ENCODE measurements around the gene TMEM11.
A peak's percentile ranks its signal among the peaks of the same experiment; 100 is the strongest.
"Not testable (repeated sequence)": the region's sequence is repeated elsewhere in the genome, so short reads cannot be mapped to it uniquely, and the experiment has no call there.

Gene TMEM11

GRCh38 chr17:21232033-21232749 is 18.2 kb upstream of the TMEM11 start:
- DNase-seq (ENCODE audit: insufficient read length, low spot score) = no peak
- TF ChIP-seq POLR2A (IDR thresholded peaks at IDR 0.05; ENCODE audit: low read depth, low read length) = no peak
- FAIRE-seq = no peak

DNA sequence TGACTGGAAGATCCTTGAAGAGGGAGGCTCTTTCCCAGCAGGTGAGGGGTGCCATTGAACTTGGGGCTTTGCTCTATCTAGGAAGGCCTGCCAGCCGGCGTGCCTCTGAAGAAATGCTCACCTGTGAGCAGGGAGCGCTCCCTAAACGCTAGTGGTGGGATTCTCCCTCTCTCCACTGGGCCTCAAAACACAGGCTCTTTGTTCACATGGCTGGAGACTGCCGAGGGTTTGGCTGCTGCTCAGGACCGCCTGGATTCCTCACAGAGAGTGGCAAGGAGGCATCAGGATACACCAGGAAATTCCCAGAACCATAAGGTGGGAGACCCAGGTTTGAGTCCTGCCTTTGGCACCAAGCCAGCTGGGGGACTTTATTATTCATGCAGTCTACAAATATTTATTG is 17.6 kb upstream of the TMEM11 start:
- TF ChIP-seq POLR2A (IDR thresholded peaks at IDR 0.05; ENCODE audit: low read depth, low read length) = no peak
- FAIRE-seq (no peak), DNase-seq (ENCODE audit: insufficient read length, low spot score) (no peak)

- no peak for TF ChIP-seq POLR2A (IDR thresholded peaks at IDR 0.05; ENCODE audit: low read depth, low read length)
- DNase-seq (ENCODE audit: insufficient read length, low spot score) (no peak), FAIRE-seq (no peak)
Measured at GRCh38 chr17:21228845-21229244, 14.9 kb upstream of the TMEM11 start.

DNA sequence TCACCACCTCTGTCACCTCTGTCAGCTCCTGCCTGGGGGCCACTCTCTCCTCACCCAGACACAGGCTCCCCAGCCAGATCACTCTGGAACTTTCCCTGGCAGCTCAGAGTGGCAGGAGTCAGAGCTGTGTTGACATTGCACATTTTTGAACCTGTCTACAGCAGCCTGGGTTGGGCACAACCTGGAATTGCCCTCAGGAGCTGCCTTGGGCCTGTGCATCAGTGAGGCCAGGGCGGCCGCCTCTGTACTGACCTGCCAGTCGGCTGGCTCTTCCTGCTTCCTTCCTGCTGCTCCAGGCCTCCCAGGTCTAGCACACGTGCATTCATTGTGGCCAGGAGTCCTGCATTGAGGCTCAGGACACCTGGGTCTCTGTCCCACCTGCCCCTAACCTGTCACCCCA is 14.2 kb upstream of the TMEM11 start:
- DNase-seq (ENCODE audit: insufficient read length, low spot score) (no peak), FAIRE-seq (no peak)
- no peak for TF ChIP-seq POLR2A (IDR thresholded peaks at IDR 0.05; ENCODE audit: low read depth, low read length)

GRCh38 chr17:21227277-21227676 is 13.3 kb upstream of the TMEM11 start:
- not testable (repeated sequence) for FAIRE-seq

DNA sequence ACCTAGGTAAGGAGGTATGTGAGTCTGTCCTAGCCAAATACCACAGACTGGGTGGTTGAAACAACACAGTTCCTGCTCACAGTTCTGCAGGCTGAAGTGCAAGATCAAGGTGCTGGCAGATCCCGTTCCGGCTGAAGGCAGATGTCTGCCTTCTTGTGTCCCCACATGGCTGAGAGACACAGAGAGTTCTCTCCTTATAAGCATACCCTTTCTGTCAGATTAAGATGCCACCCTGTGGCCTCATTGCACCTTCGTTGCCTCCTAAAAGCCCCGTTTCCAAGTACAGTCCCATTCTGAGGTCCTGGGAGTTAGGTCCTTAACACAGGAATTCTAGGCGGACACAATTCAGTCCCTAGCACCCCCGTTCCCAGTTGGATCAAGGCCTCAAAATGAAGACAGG is 9.1 kb upstream of the TMEM11 start:
- FAIRE-seq (no peak), DNase-seq (ENCODE audit: insufficient read length, low spot score) (no peak)
- no peak for TF ChIP-seq POLR2A (IDR thresholded peaks at IDR 0.05; ENCODE audit: low read depth, low read length)

More at GRCh38 chr17:21227277-21227676, 13.3 kb upstream of the TMEM11 start:
- DNase-seq (ENCODE audit: insufficient read length, low spot score) = not testable (repeated sequence)

- TF ChIP-seq POLR2A (IDR thresholded peaks at IDR 0.05; ENCODE audit: low read depth, low read length) = no peak
- DNase-seq (ENCODE audit: insufficient read length, low spot score) = no peak
Measured at GRCh38 chr17:21218831-21219380, 4.9 kb upstream of the TMEM11 start.

GRCh38 chr17:21218101-21218500 is 4.1 kb upstream of the TMEM11 start:
- DNase-seq (ENCODE audit: insufficient read length, low spot score) = peak; percentile 26
- TF ChIP-seq POLR2A (IDR thresholded peaks at IDR 0.05; ENCODE audit: low read depth, low read length) = no peak
- no peak for FAIRE-seq

More at GRCh38 chr17:21218831-21219380, 4.9 kb upstream of the TMEM11 start:
- FAIRE-seq = no peak

- DNase-seq (ENCODE audit: insufficient read length, low spot score) = no peak
- FAIRE-seq = no peak
- no peak for TF ChIP-seq POLR2A (IDR thresholded peaks at IDR 0.05; ENCODE audit: low read depth, low read length)
Measured at GRCh38 chr17:21217346-21217745, 3.4 kb upstream of the TMEM11 start.

GRCh38 chr17:21215935-21216334 is 2.0 kb upstream of the TMEM11 start:
- TF ChIP-seq POLR2A (IDR thresholded peaks at IDR 0.05; ENCODE audit: low read depth, low read length) = no peak
- no peak for FAIRE-seq

GRCh38 chr17:21214777-21215541 is 998 bp upstream of the TMEM11 start:
- no peak for FAIRE-seq
- no peak for DNase-seq (ENCODE audit: insufficient read length, low spot score)
- TF ChIP-seq POLR2A (IDR thresholded peaks at IDR 0.05; ENCODE audit: low read depth, low read length) = no peak

More at GRCh38 chr17:21215935-21216334, 2.0 kb upstream of the TMEM11 start:
- DNase-seq (ENCODE audit: insufficient read length, low spot score) = no peak

GRCh38 chr17:21213638-21214014 is 335 bp downstream of the TMEM11 start:
- DNase-seq (ENCODE audit: insufficient read length, low spot score) (peak; percentile 42), FAIRE-seq (no peak)
- no peak for TF ChIP-seq POLR2A (IDR thresholded peaks at IDR 0.05; ENCODE audit: low read depth, low read length)

DNA sequence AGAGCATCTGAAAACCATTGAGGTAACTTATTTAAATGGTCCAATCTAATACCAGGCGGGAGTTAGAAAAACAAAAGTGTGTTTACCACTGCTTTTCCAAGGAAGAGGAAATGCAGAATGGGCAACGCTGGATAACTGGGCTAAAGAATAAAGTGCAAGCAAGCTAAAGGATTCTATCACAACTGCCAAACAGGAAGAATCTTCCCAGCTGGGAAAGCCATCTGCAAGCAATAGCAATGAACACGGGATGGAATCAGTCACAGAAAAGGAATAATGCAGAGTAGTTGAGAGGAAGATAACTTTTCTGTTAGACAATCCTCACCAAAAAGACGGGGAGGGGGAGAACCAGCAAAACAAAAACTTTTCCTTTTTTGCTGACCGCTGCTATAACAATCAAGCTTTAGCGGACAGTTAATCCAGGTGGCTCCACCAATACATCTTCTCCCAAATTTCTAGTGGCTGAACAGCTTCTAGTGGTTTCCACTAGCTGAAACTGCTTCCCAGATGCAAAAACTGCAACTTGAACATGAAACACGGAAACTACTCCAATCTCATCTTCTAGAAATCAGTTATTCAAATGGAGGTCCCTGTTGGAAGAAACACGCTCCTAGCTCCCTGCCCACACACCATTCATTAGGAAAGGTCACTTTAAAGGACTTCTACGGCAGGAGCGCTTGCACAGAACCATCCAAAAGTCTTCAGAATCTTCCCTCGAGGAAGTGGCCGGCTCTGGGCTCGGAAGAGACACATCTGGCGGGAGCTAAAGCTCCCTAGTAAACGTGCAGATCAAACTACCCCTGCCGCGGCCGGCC is 929 bp downstream of the TMEM11 start:
- DNase-seq (ENCODE audit: insufficient read length, low spot score) = no peak
- no peak for FAIRE-seq
- TF ChIP-seq POLR2A (IDR thresholded peaks at IDR 0.05; ENCODE audit: low read depth, low read length) = no peak
